ENCODE data around the gene SPX.

SPX gene

DNA sequence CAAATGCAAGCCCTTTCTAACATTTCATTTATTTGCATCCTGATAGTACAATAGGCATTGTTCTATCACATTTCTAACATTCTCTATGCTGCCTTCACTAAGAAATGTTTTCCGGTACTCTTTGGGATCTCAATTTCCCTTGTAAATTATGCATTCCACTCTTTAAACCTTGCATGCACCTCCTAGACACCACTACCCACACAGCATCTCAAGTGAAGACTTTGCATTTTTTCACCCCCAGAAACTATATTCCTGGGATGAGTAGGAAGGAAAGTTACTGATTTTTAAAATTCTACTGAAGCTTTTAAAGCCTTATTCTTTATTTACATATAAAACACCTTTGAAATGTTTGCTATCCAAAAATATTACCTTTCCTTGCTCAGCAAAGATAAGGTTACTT, 51.4 kb downstream of the SPX start:
- DNase-seq: peak in 1 of 56 donors; percentile 1

DNA sequence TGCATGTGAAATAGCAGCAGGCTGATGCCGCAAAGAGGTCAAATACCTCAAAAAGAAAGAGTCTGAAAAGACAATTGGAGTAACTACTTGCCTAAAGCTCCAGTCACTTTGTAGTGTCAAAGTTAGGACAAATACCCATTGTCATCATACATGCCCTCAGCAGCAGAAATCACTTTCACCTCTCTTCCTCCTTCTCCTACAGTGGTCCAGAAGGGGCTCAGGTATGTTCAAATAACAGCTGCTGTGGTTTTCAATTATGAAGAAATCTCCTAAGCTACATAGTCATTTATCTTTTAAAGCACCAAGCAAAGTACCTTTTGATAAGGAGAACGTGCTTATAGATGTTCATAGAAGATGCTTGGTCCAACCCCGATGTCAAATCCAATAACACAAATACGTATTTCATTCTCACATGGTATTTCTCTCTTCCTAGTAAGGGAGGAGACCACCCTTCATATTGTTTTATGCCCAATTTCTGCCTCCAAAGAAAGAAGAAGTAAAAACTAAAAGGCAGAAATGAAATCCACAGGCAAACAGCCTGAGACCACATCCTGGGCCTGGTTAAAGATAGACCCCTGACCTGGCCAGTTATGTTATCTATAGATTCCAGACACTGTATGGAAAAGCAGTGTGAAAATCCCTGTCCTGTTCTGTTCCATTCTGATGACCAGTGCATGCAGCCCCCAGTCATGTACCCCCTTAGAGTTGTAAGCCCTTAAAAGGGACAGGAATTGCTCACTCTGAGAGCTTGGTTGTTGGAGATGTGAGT, 54.8 kb downstream of the SPX start:
- no peak for DNase-seq
